Measurements from ENCODE around the gene DYSF.

Gene DYSF

DNA sequence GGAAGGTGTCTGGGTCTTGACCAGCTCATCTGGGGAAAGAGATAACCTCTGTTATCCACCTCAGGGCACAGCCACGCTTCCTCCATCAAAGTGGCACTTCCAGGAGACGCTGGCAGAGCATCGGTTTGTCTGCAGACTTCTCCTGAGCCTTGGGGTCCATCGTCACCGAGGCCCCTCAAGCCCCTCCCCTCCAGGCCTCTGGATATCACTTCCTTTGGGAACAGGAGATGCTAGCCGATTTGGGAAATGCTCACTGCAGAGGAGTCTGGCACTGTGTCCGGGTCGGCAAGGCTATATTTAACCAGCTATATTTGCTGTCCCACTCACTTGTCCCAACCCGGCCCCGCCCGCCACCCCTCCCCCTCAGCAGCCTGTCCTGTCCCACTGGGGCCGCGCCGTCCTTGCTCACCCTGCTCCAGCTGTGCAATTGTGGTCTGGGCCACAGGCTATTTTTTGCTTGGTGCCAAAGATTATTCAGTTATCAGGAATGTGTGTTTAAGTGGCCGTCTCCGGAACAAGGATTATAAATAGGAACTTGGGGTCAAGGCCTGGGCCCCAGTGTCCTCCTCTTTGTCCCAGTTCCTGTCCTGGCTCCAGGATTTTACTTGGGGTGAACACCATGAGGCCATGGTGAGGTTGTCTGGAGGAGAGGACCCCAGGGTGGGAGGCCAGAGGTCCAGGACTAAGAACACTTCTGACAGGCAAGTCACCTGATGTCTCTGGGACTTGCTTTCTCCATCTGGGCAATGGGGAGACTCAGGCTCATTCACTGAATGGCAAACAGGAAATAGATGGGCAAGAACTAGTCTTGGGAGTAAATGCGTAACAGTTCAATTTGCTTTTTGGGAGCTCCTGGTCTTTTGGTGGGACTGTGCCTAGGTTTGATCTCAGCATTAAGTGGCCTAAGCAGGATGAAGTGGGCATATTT lies 263.6 kb downstream of the DYSF start:
- TF ChIP-seq, protein P1, sequence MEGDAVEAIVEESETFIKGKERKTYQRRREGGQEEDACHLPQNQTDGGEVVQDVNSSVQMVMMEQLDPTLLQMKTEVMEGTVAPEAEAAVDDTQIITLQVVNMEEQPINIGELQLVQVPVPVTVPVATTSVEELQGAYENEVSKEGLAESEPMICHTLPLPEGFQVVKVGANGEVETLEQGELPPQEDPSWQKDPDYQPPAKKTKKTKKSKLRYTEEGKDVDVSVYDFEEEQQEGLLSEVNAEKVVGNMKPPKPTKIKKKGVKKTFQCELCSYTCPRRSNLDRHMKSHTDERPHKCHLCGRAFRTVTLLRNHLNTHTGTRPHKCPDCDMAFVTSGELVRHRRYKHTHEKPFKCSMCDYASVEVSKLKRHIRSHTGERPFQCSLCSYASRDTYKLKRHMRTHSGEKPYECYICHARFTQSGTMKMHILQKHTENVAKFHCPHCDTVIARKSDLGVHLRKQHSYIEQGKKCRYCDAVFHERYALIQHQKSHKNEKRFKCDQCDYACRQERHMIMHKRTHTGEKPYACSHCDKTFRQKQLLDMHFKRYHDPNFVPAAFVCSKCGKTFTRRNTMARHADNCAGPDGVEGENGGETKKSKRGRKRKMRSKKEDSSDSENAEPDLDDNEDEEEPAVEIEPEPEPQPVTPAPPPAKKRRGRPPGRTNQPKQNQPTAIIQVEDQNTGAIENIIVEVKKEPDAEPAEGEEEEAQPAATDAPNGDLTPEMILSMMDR (IDR thresholded peaks at IDR 0.05; ENCODE audit: low read depth, low read length): no peak
- H3K4me3 ChIP-seq (ENCODE audit: low read depth, low read length): no peak overlapping the region

DNA sequence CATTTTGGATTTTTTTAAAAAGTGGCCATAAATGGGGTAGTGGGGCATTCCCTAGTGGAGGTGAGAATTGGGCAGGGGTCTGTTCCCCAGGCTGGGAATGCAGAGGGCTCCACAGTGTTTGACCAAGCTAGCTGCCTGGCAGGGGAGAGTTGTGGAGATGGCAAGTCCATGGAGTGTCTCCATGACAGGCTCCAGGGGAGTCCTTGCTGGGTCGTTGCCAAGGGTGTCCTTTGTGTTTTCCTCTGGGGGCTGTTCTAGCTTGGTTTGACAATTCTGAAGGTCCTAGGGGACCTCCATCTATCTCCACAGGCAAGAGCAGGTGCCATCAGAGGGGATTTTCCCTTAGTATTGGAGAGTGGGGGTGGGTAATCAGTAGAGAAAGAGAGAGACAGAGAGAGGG lies 265.3 kb downstream of the DYSF start:
- TF ChIP-seq, protein P1 (IDR thresholded peaks at IDR 0.05; ENCODE audit: low read depth, low read length): no peak
- H3K4me3 ChIP-seq (ENCODE audit: low read depth, low read length): no peak overlapping the region

DNA sequence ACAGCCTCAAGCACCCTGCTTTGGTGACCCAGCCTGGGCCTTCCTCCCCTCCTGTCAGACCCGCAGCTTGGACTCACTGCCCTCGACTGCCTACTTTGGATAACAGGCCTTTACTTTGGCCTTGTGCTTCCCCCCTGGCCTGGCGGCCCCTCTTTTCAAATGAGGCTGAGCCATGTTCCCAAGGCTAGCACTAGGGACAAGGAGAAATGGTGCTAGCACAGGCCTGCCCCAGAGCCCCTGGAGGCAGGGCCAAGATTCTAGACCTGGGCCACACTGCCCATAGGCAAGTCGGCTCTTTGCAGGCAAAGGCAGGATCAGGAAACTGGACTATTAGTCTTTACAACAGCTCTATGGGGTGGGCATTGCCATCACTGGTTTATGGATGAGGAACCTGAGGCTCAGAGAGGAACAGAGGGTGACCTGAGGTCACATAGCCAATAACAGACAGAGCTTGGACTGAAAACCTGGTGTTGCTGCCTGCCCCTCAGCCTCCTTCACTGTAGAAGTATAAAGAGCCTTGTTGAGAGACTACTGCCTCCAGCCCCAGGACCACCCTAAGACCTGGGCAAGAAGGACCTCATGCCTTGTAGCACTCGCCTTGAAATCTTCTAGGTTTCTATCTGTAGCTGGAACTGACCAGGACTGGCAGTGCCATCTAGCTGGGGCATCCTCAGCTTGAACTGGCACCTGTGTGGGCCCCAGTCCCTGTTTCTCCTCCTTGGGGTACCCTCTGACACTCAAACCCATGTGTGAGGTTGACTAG lies 266.3 kb downstream of the DYSF start:
- no peak overlapping the region for H3K4me3 ChIP-seq (ENCODE audit: low read depth, low read length)
- TF ChIP-seq, protein P1 (IDR thresholded peaks at IDR 0.05; ENCODE audit: low read depth, low read length): no peak

DNA sequence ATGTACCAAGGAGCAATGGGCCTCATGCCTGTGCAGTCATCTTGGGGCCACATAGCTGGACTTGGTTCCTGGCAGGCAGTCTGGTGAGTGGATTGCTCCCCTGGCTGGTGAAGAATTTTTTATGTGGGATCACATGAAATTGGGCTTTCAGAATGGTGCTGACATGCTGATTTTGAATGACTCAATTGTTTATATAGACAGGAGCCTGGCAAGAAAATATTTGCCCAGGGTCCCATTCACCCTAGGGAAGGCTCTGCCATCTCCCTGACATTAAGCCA lies 266.9 kb downstream of the DYSF start:
- TF ChIP-seq, protein P1 (IDR thresholded peaks at IDR 0.05; ENCODE audit: low read depth, low read length): no peak
- H3K4me3 ChIP-seq (ENCODE audit: low read depth, low read length): no peak overlapping the region

DNA sequence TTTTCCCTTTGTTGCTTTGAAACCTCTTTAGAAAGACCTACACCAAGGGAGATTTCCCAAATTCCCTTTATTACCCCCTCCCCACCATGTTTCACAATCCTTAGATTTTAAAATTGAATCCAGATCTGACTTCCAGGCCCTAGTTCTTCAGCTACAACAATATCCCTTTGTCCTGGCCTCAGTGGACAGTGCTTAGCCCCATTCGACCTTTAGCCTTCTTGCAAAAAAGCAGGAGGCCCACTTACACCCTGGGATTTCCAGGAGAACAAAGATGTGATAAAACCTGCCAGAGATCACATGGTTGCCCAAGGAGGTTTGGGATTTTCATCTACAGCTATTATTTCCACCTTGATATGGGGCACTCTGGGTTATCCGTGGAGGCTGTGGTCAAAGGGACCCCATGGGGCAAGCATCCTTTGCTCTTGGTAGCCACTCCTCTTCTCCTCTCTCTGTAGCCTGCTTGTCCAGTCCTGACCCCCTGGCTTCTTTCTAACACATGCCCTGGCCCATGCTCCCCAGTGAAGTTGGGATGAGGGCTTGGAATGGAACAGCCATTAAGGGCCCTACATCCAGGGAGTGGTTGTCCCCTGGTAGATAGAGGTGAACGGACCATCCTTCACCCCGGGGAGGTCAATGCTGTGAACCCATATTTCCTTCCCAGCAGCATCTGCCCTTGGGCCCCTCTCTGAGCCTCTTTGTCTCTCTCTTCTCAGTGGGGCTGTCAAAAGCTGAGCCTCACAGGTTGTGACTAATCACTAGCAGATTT lies 267.4 kb downstream of the DYSF start:
- TF ChIP-seq, protein P1 (IDR thresholded peaks at IDR 0.05; ENCODE audit: low read depth, low read length): no peak
- H3K4me3 ChIP-seq (ENCODE audit: low read depth, low read length): no peak overlapping the region

DNA sequence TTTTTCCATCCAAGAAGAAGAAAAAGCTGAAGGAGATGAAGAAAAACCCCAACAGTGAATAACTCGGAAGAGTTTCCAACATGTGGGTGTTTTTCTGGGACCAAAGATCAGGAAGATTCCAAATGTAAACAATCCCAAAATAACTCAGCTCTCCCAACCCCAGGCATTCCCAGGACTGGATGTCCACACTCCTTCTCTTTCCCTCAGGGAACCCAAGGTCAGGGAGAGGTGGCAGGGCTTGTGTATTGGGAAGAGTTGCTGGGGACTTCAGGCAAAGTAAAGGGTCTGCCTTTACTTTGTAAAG lies 268.0 kb downstream of the DYSF start:
- TF ChIP-seq, protein P1 (IDR thresholded peaks at IDR 0.05; ENCODE audit: low read depth, low read length): no peak
- H3K4me3 ChIP-seq (ENCODE audit: low read depth, low read length): no peak overlapping the region

Measured in WI38 (cell line).